Measurements from ENCODE around the gene NOCT.

- TF ChIP-seq POLR2A (IDR thresholded peaks at IDR 0.05): no peak
- no peak for TF ChIP-seq CTCF (IDR thresholded peaks at IDR 0.05)
- no peak for TF ChIP-seq POLR2AphosphoS5 (IDR thresholded peaks at IDR 0.05; ENCODE audit: insufficient read depth in 1 of 2, low read depth in 1 of 2)
Observed at GRCh38 chr4:139020384-139020783, 4.8 kb downstream of the NOCT start.

Data from vagina (tissue), 2 donors.